Fibroblast of peridontal ligament (primary cell): Measurements from ENCODE around the gene TSEN15.
"Not testable (repeated sequence)": the region's sequence is repeated elsewhere in the genome, so short reads cannot be mapped to it uniquely, and the experiment has no call there.

Experiments
- DNase-seq: peaks from one replicate; pipeline ENCODE4 v3.0.0-alpha.2; 2010; ENCODE audit errors: extremely low read depth

TSEN15 gene

GRCh38 chr1:184031409-184032107, 20.0 kb upstream of the TSEN15 start:
- DNase-seq, result no peak

- DNase-seq, result no peak
Observed at GRCh38 chr1:184032306-184032929, 19.1 kb upstream of the TSEN15 start.

- DNase-seq, result no peak
Observed at GRCh38 chr1:184032930-184033418, 18.6 kb upstream of the TSEN15 start.

GRCh38 chr1:184033711-184034167, 17.8 kb upstream of the TSEN15 start:
- DNase-seq, result peak; percentile 69

- no peak for DNase-seq
Observed at GRCh38 chr1:184034761-184035379, 16.7 kb upstream of the TSEN15 start.

GRCh38 chr1:184035719-184036516, 15.6 kb upstream of the TSEN15 start:
- DNase-seq, result no peak

- DNase-seq, result no peak
Observed at GRCh38 chr1:184036517-184036949, 15.0 kb upstream of the TSEN15 start.

- DNase-seq, result no peak
Observed at GRCh38 chr1:184037849-184038591, 13.5 kb upstream of the TSEN15 start.

- DNase-seq, result no peak
Observed at GRCh38 chr1:184039126-184039525, 12.4 kb upstream of the TSEN15 start.

- DNase-seq, result no peak
Observed at GRCh38 chr1:184041731-184042130, 9.8 kb upstream of the TSEN15 start.

GRCh38 chr1:184043315-184043714, 8.2 kb upstream of the TSEN15 start:
- not testable (repeated sequence) for DNase-seq

GRCh38 chr1:184044603-184045376, 6.7 kb upstream of the TSEN15 start:
- no peak for DNase-seq

- DNase-seq, result not testable (repeated sequence)
Observed at GRCh38 chr1:184047541-184047940, 4.0 kb upstream of the TSEN15 start.

- DNase-seq, result no peak
Observed at GRCh38 chr1:184048561-184049240, 2.8 kb upstream of the TSEN15 start.

GRCh38 chr1:184049291-184049690, 2.2 kb upstream of the TSEN15 start:
- no peak for DNase-seq

- no peak for DNase-seq
Observed at GRCh38 chr1:184049836-184050468, 1.6 kb upstream of the TSEN15 start.

GRCh38 chr1:184050636-184051035, 894 bp upstream of the TSEN15 start:
- peak; percentile 70 for DNase-seq

- DNase-seq, result no peak
Observed at GRCh38 chr1:184051138-184051484, 419 bp upstream of the TSEN15 start.

- DNase-seq, result no peak
Observed at GRCh38 chr1:184052194-184052559, 647 bp downstream of the TSEN15 start.

GRCh38 chr1:184052750-184053149, 1.2 kb downstream of the TSEN15 start:
- DNase-seq, result no peak
